H1 (cell line): ENCODE results near the gene LARGE2. TPM values are rescaled to one million over a fixed set of nuclear protein-coding genes. Genes with fewer than 3 reads are reported as not detected.

Experiments
- ASH2L ChIP-seq: fragments of 200-600, 300-600 bp; sonication (generic); IDR thresholded peaks from one replicate; pipeline ENCODE4 v1.7.1; 2017; ENCODE audit warnings: low read length
- ATF2 ChIP-seq: IDR thresholded peaks from 2 replicates; pipeline ENCODE4 v1.6.1; 2012; ENCODE audit warnings: low read length, inconsistent platforms
- BACH1 ChIP-seq: IDR thresholded peaks from 2 replicates; pipeline ENCODE4 v1.6.1; 2012; ENCODE audit warnings: low read length, improper control_type of control experiment
- CHD2 ChIP-seq: IDR thresholded peaks from 2 replicates; pipeline ENCODE4 v1.6.1; 2012; ENCODE audit warnings: low read length, improper control_type of control experiment
- CREB1 ChIP-seq: IDR thresholded peaks from 2 replicates; pipeline ENCODE4 v1.6.1; 2012; ENCODE audit warnings: inconsistent platforms
- E2F6 ChIP-seq: IDR thresholded peaks from 2 replicates; pipeline ENCODE4 v1.6.1; 2012; ENCODE audit warnings: inconsistent platforms
- FOSL1 ChIP-seq: IDR thresholded peaks from 2 replicates; pipeline ENCODE4 v1.6.1; 2011; ENCODE audit warnings: mild to moderate bottlenecking, low read depth, low read length, moderate library complexity; ENCODE audit not compliant: insufficient read depth
- GABPA ChIP-seq: IDR thresholded peaks from 2 replicates; pipeline ENCODE4 v1.6.1; 2011; ENCODE audit warnings: mild to moderate bottlenecking, low read length, moderate library complexity, borderline replicate concordance; ENCODE audit not compliant: insufficient read depth
- HDAC2 ChIP-seq, 2 experiments: fragments of 300-600 bp in 1 of 2; sonication (generic) in 1 of 2; IDR thresholded peaks; 2 replicates each; pipeline ENCODE4 v1.6.1; 2011 to 2012; ENCODE audit warnings: low read depth in 2 of 2, low read length in 2 of 2, mild to moderate bottlenecking in 2 of 2, moderate library complexity in 2 of 2, borderline replicate concordance in 1 of 2, inconsistent platforms in 1 of 2
- JUN ChIP-seq: IDR thresholded peaks from 2 replicates; pipeline ENCODE4 v1.6.1; 2011; ENCODE audit warnings: low read depth, mild to moderate bottlenecking, improper control_type of control experiment, low read length
- KDM4A ChIP-seq: IDR thresholded peaks from one replicate; pipeline ENCODE4 v1.7.1; 2012; ENCODE audit warnings: low read depth, mild to moderate bottlenecking, moderate library complexity, low read length, inconsistent platforms; ENCODE audit not compliant: severe bottlenecking
- KDM5A ChIP-seq: fragments of 200-600 bp; IDR thresholded peaks from 2 replicates; pipeline ENCODE4 v1.7.1; 2012; ENCODE audit warnings: mild to moderate bottlenecking, low read length, inconsistent platforms, mixed read lengths
- MAFK ChIP-seq: IDR thresholded peaks from 2 replicates; pipeline ENCODE4 v1.6.1; 2012; ENCODE audit warnings: low read depth, mild to moderate bottlenecking, improper control_type of control experiment, low read length
- MAX ChIP-seq: IDR thresholded peaks from 2 replicates; pipeline ENCODE4 v1.6.1; 2012; ENCODE audit warnings: inconsistent platforms
- NANOG ChIP-seq: IDR thresholded peaks from 2 replicates; pipeline ENCODE4 v1.6.1; 2011; ENCODE audit warnings: low read length, low read depth, mild to moderate bottlenecking, inconsistent platforms; ENCODE audit not compliant: insufficient read depth, poor library complexity, severe bottlenecking
- POLR2AphosphoS5 ChIP-seq: IDR thresholded peaks from 2 replicates; pipeline ENCODE4 v1.6.1; 2011; ENCODE audit warnings: low read depth, low read length
- SP4 ChIP-seq: IDR thresholded peaks from 2 replicates; pipeline ENCODE4 v1.6.1; 2012; ENCODE audit warnings: low read length, inconsistent platforms
- SRF ChIP-seq: IDR thresholded peaks from 2 replicates; pipeline ENCODE4 v1.6.1; 2011; ENCODE audit warnings: mild to moderate bottlenecking, low read depth, low read length, moderate library complexity
- TAF1 ChIP-seq: IDR thresholded peaks from 2 replicates; pipeline ENCODE4 v1.6.1; 2011; ENCODE audit warnings: mild to moderate bottlenecking, low read depth, low read length
- TBP ChIP-seq: IDR thresholded peaks from 2 replicates; pipeline ENCODE4 v1.6.1; 2011; ENCODE audit warnings: low read depth, low read length, improper control_type of control experiment
- TEAD4 ChIP-seq: IDR thresholded peaks from 2 replicates; pipeline ENCODE4 v1.6.1; 2012; ENCODE audit warnings: low read depth, low read length, inconsistent platforms, mixed read lengths
- polyA plus RNA-seq, 7 experiments: library from polyadenylated mRNA; depleted of rRNA in 3 of 7; stranded (reverse) in 5 of 7; unstranded in 2 of 7; fragments of >200 nt in 5 of 7; fragments of 200-250 nt in 2 of 7; gene quantifications; 1 replicate in 5 of 7; 2 replicates in 1 of 7; 4 replicates in 1 of 7; pipeline versions ENCODE4 v1.2.1 to v1.2.3, GENCODE V29; 2011 to 2013; ENCODE audit warnings: missing spikeins in 2 of 7, mixed read lengths in 2 of 7
- total RNA-seq: library from RNA; stranded (reverse); fragmentation: NEBNext Ultra II Directional; extraction: Animal tissue kit (Norgen Biotek cat#: 25700); gene quantifications from 2 replicates; pipeline ENCODE4 v1.2.1, GENCODE V29; 2021

Gene LARGE2
- total and polyA plus RNA-seq, 2 of the 8 experiments (the other 6 are each of a cell fraction or from before 2014, with no cell fraction given): 111 to 137 TPM

- TF ChIP-seq KDM5A (no peak), TEAD4 (peak; percentile 95), BACH1 (no peak), CREB1 (peak; percentile 59), TAF1 (peak; percentile 72), ASH2L (peak; percentile 28), KDM4A (peak; percentile 20), MAX (peak; percentile 88), NANOG (no peak), GABPA (no peak; the same call in none of the 2 replicates), SRF (no peak), E2F6 (peak; percentile 58; the same call in 1 of the 2 replicates), TBP (peak; percentile 69; the same call in 1 of the 2 replicates), CHD2 (no peak), MAFK (no peak), ATF2 (no peak), HDAC2 (IDR thresholded peaks at IDR 0.05; ENCODE audit: borderline replicate concordance in 1 of 2, low read depth in 2 of 2, low read length in 2 of 2) (peak; percentile 3 to 14; a peak in 1 of 4 replicates), SP4 (no peak), POLR2AphosphoS5 (peak; percentile 54; the same call in 1 of the 2 replicates), FOSL1 (no peak), JUN (no peak)
Observed at GRCh38 chr11:45921561-45922424, 663 bp upstream of the LARGE2 start (continued).
